Esophagus squamous epithelium (tissue), 4 donors: ENCODE data around the gene MARCHF5.

Source experiments
- POLR2A ChIP-seq, 4 donors: fragments of 450-650 bp; IDR thresholded peaks; one replicate each; pipeline ENCODE4 v1.6.1; 2017; ENCODE audit warnings: antibody characterized with exemption in 4 of 4, mild to moderate bottlenecking in 4 of 4, moderate library complexity in 3 of 4
- TF ChIP-seq, protein P1 (sequence below), 6 experiments: fragments of 450-650 bp in 4 of 6; fragments of 200-600 bp in 2 of 6; sonication (generic) in 2 of 6; IDR thresholded peaks; one replicate each; pipeline ENCODE4 v1.5.1; 2016 to 2019; ENCODE audit warnings: antibody characterized with exemption in 6 of 6, mild to moderate bottlenecking in 4 of 6, moderate library complexity in 4 of 6

GRCh38 chr10:92366412-92367021 lies 75.5 kb downstream of the MARCHF5 start:
- TF ChIP-seq, protein P1, sequence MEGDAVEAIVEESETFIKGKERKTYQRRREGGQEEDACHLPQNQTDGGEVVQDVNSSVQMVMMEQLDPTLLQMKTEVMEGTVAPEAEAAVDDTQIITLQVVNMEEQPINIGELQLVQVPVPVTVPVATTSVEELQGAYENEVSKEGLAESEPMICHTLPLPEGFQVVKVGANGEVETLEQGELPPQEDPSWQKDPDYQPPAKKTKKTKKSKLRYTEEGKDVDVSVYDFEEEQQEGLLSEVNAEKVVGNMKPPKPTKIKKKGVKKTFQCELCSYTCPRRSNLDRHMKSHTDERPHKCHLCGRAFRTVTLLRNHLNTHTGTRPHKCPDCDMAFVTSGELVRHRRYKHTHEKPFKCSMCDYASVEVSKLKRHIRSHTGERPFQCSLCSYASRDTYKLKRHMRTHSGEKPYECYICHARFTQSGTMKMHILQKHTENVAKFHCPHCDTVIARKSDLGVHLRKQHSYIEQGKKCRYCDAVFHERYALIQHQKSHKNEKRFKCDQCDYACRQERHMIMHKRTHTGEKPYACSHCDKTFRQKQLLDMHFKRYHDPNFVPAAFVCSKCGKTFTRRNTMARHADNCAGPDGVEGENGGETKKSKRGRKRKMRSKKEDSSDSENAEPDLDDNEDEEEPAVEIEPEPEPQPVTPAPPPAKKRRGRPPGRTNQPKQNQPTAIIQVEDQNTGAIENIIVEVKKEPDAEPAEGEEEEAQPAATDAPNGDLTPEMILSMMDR (IDR thresholded peaks at IDR 0.05) = no peak
- no peak for TF ChIP-seq POLR2A (IDR thresholded peaks at IDR 0.05)
